HG03103 (cell line): ENCODE measurements around the gene SIM2.

Source experiments
- ATAC-seq: cut with Tn5 transposase; IDR thresholded peaks from one replicate; pipeline ENCODE4 v1.9.1; 2021; ENCODE audit warnings: low read depth; ENCODE audit not compliant: unreplicated experiment

SIM2 gene

DNA sequence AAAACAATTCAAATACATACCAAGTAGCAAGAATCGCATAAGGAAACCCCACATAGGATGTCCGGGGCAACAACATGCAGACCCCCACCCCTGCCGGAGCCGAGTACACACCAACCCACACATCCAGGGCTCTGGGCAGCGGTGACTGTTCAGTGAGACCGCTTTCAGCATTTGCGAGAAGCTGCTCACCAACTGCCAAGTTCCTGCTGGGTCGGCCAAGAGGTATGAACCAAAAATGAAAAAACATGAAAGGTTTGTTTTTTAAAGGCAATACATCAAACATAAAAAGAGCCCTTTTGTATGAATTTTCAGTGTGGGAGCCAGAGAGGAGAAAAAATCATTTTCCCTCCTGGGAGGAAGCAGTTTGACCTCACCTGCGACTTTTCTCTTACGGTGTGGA lies 92.3 kb downstream of the SIM2 start:
- no peak for ATAC-seq

DNA sequence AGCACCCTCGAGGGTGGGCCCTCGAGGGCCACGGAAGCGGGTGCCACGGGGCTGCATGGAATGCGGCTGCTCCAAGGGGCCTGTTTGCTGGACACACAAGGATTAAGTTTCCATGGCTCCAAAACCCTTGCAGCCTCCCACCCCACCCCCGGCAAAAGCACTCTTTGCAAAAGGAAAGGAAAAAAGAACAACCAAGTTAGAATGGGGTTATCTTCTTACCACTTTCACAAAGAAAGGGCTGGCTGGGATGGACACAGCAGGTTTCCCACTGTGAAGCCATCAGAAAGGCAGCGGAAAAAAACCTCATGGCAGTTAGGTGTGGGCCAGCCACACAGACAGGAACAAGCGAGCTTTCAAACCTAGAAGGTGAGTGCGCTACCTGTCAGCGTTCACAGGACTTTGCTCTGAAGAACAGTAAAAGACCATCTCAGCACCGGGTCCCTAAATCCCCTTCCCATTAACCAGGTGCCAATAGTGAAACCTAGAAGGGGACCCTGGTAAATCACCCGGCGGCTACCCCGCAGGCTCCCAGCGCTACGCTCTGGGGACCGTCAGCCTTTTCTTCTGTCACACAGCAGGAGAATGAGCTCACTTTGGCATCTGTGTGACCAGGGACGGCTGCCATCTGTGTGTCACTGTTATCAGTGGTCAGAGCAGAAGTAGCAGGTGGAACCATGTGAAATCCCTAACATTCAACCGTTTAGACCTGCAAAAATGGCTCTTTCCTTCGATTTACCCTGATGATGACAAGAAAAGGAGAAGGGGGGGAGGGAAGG lies 93.0 kb downstream of the SIM2 start:
- no peak for ATAC-seq

- ATAC-seq: no peak
Observed at GRCh38 chr21:36792505-36792967, 93.6 kb downstream of the SIM2 start.

- ATAC-seq: no peak
Observed at GRCh38 chr21:36796070-36796469, 97.2 kb downstream of the SIM2 start.

GRCh38 chr21:36798491-36798890 lies 99.6 kb downstream of the SIM2 start:
- no peak for ATAC-seq
